AG09309 (cell line): Measurements from ENCODE around the gene TMEM198.

ENCODE experiments used
- DNase-seq: peaks from one replicate; pipeline ENCODE4 v3.0.0-alpha.2; 2010; ENCODE audit warnings: low read depth
- H3K4me3 ChIP-seq: 2 replicates; pipeline ENCODE4 v1.5.1; 2011; ENCODE audit warnings: mild to moderate bottlenecking, low read depth, low read length, moderate library complexity; ENCODE audit not compliant: control insufficient read depth
- CTCF ChIP-seq: IDR thresholded peaks from 2 replicates; pipeline ENCODE4 v1.5.1; 2011; ENCODE audit warnings: mild to moderate bottlenecking, low read depth, low read length, inconsistent platforms; ENCODE audit not compliant: insufficient read depth, control insufficient read depth; ENCODE audit errors: missing control alignments

Gene TMEM198

GRCh38 chr2:219502618-219503017 is 41.2 kb upstream of the TMEM198 start:
- H3K4me3 ChIP-seq = no peak overlapping the region
- no peak for DNase-seq
- no peak for TF ChIP-seq CTCF

GRCh38 chr2:219505585-219505984 is 38.2 kb upstream of the TMEM198 start:
- no peak overlapping the region for H3K4me3 ChIP-seq
- DNase-seq = no peak
- no peak for TF ChIP-seq CTCF

GRCh38 chr2:219506153-219506801 is 37.6 kb upstream of the TMEM198 start:
- H3K4me3 ChIP-seq = no peak overlapping the region
- no peak for DNase-seq
- TF ChIP-seq CTCF = no peak

GRCh38 chr2:219506802-219507526 is 36.9 kb upstream of the TMEM198 start:
- DNase-seq = no peak
- no peak for TF ChIP-seq CTCF
- H3K4me3 ChIP-seq = no peak overlapping the region

- DNase-seq = no peak
- no peak for TF ChIP-seq CTCF
Measured at GRCh38 chr2:219507581-219508443, 36.0 kb upstream of the TMEM198 start.

GRCh38 chr2:219508444-219508734 is 35.4 kb upstream of the TMEM198 start:
- H3K4me3 ChIP-seq = no peak overlapping the region
- no peak for DNase-seq
- no peak for TF ChIP-seq CTCF

More at GRCh38 chr2:219507581-219508443, 36.0 kb upstream of the TMEM198 start:
- no peak overlapping the region for H3K4me3 ChIP-seq
